ENCODE results near the gene DRICH1. TPM values are rescaled to one million over a fixed set of nuclear protein-coding genes. Genes with fewer than 3 reads are reported as not detected.

The DRICH1 gene
- total RNA-seq, 1 experiment from 2014 or later, result 0.26 TPM

- TF ChIP-seq ELF4 (CRISPR knock-in tag; IDR thresholded peaks at IDR 0.05; ENCODE audit: low read depth) (no peak), ATF3 (CRISPR knock-in tag; conservative IDR thresholded peaks at IDR 0.05) (no peak)
Observed at GRCh38 chr22:23569291-23569690, 62.8 kb downstream of the DRICH1 start (continued).

- H3K36me3 Mint-ChIP-seq, result no peaks in the 10 kb centered on the region
- peaks cover 2% of the 10 kb centered on the region; the same call in 1 of the 2 replicates for H3K9me3 Mint-ChIP-seq
- ChIA-PET CTCF (interaction anchor here (1.0 to 2.7 kb wide), 4 partner anchors 16 to 283 kb away, joined by 3 to 14 read pairs (median 9); no protein-coding TSS in a partner anchor), POLR2A (no interaction called here)
- peaks cover 67% of the 10 kb centered on the region for H3K27me3 Mint-ChIP-seq (ENCODE audit: low read depth)
- DNase-seq (ENCODE audit: low spot score) (no peak), ATAC-seq (no peak)
- TF ChIP-seq ZBTB21 (CRISPR knock-in tag; IDR thresholded peaks at IDR 0.05; ENCODE audit: borderline replicate concordance) (no peak), NR1H2 (CRISPR knock-in tag; IDR thresholded peaks at IDR 0.05) (no peak), ZNF416 (CRISPR knock-in tag; IDR thresholded peaks at IDR 0.05) (no peak), FOXP1 (CRISPR knock-in tag; IDR thresholded peaks at IDR 0.05; ENCODE audit: borderline replicate concordance) (no peak), NR2C2 (CRISPR knock-in tag; IDR thresholded peaks at IDR 0.05) (no peak), SMAD3 (CRISPR knock-in tag; IDR thresholded peaks at IDR 0.05; ENCODE audit: borderline replicate concordance) (no peak), E2F1 (CRISPR knock-in tag; IDR thresholded peaks at IDR 0.05) (no peak), E2F4 (CRISPR knock-in tag; IDR thresholded peaks at IDR 0.05; ENCODE audit: borderline replicate concordance, low read depth) (no peak), HMGA2 (CRISPR knock-in tag; IDR thresholded peaks at IDR 0.05) (no peak), CTCF (IDR thresholded peaks at IDR 0.05) (no peak)
- TF ChIP-seq, protein P1, sequence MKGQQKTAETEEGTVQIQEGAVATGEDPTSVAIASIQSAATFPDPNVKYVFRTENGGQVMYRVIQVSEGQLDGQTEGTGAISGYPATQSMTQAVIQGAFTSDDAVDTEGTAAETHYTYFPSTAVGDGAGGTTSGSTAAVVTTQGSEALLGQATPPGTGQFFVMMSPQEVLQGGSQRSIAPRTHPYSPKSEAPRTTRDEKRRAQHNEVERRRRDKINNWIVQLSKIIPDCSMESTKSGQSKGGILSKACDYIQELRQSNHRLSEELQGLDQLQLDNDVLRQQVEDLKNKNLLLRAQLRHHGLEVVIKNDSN (CRISPR knock-in tag; IDR thresholded peaks at IDR 0.05), result no peak
- TF ChIP-seq, protein P2, sequence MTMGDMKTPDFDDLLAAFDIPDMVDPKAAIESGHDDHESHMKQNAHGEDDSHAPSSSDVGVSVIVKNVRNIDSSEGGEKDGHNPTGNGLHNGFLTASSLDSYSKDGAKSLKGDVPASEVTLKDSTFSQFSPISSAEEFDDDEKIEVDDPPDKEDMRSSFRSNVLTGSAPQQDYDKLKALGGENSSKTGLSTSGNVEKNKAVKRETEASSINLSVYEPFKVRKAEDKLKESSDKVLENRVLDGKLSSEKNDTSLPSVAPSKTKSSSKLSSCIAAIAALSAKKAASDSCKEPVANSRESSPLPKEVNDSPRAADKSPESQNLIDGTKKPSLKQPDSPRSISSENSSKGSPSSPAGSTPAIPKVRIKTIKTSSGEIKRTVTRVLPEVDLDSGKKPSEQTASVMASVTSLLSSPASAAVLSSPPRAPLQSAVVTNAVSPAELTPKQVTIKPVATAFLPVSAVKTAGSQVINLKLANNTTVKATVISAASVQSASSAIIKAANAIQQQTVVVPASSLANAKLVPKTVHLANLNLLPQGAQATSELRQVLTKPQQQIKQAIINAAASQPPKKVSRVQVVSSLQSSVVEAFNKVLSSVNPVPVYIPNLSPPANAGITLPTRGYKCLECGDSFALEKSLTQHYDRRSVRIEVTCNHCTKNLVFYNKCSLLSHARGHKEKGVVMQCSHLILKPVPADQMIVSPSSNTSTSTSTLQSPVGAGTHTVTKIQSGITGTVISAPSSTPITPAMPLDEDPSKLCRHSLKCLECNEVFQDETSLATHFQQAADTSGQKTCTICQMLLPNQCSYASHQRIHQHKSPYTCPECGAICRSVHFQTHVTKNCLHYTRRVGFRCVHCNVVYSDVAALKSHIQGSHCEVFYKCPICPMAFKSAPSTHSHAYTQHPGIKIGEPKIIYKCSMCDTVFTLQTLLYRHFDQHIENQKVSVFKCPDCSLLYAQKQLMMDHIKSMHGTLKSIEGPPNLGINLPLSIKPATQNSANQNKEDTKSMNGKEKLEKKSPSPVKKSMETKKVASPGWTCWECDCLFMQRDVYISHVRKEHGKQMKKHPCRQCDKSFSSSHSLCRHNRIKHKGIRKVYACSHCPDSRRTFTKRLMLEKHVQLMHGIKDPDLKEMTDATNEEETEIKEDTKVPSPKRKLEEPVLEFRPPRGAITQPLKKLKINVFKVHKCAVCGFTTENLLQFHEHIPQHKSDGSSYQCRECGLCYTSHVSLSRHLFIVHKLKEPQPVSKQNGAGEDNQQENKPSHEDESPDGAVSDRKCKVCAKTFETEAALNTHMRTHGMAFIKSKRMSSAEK (CRISPR knock-in tag; IDR thresholded peaks at IDR 0.05; ENCODE audit: borderline replicate concordance), result no peak
- TF ChIP-seq, protein P3, sequence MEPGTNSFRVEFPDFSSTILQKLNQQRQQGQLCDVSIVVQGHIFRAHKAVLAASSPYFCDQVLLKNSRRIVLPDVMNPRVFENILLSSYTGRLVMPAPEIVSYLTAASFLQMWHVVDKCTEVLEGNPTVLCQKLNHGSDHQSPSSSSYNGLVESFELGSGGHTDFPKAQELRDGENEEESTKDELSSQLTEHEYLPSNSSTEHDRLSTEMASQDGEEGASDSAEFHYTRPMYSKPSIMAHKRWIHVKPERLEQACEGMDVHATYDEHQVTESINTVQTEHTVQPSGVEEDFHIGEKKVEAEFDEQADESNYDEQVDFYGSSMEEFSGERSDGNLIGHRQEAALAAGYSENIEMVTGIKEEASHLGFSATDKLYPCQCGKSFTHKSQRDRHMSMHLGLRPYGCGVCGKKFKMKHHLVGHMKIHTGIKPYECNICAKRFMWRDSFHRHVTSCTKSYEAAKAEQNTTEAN (CRISPR knock-in tag; IDR thresholded peaks at IDR 0.05), result no peak
- TF ChIP-seq, protein P4, sequence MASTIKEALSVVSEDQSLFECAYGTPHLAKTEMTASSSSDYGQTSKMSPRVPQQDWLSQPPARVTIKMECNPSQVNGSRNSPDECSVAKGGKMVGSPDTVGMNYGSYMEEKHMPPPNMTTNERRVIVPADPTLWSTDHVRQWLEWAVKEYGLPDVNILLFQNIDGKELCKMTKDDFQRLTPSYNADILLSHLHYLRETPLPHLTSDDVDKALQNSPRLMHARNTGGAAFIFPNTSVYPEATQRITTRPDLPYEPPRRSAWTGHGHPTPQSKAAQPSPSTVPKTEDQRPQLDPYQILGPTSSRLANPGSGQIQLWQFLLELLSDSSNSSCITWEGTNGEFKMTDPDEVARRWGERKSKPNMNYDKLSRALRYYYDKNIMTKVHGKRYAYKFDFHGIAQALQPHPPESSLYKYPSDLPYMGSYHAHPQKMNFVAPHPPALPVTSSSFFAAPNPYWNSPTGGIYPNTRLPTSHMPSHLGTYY (CRISPR knock-in tag; IDR thresholded peaks at IDR 0.05), result no peak
- no peak overlapping the region for H3K27ac Mint-ChIP-seq
- peak overlapping the region; percentile 68 for H3K4me3 Mint-ChIP-seq
- peaks cover 12% of the 10 kb centered on the region for H3K4me1 Mint-ChIP-seq
Observed at GRCh38 chr22:23566705-23567475, 65.2 kb downstream of the DRICH1 start.
